Lung microvascular endothelial cell (primary cell): ENCODE results near the gene CFAP43. TPM values are rescaled to one million over a fixed set of nuclear protein-coding genes. Genes with fewer than 3 reads are reported as not detected.
A peak's percentile ranks its signal among the peaks of the same experiment; 100 is the strongest.
"Not testable (repeated sequence)": the region's sequence is repeated elsewhere in the genome, so short reads cannot be mapped to it uniquely, and the experiment has no call there.

Experiments used
- DNase-seq, 2 donors: peaks; one replicate each; pipeline versions ENCODE4 v3.0.0 to v3.0.0-alpha.2; 2010; ENCODE audit warnings: low read depth in 2 of 2
- total RNA-seq: library from RNA; depleted of rRNA; stranded (reverse); fragments of >200 nt; gene quantifications from 2 replicates; pipeline ENCODE4 v1.2.1, GENCODE V29; 2014

Gene CFAP43
- total RNA-seq, 1 donor from 2014 or later: under 0.01 TPM

DNA sequence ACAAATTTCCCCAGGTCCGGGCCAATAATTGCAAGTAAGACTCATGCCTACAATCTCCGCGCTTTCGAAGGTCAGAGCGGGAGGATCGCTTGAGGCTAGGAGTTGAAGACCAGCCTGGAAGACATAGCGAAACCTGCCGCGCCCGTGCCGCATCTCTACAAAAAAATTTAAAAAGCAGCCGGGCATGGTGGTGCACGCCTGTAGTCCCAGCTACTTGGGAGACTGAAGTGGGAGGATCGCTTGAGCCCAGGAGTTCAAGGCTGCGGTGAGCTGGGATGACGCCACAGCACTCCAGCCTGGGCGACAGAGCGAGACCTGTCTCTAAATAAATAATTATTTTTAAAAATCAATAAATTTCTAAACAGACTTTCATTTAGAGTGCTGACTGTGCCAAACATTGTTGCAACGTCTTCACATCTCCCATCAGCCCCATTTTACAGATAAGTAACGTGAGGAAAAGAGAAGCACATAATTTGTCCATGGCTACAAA is 494 bp upstream of the CFAP43 start:
- DNase-seq: no peak

DNA sequence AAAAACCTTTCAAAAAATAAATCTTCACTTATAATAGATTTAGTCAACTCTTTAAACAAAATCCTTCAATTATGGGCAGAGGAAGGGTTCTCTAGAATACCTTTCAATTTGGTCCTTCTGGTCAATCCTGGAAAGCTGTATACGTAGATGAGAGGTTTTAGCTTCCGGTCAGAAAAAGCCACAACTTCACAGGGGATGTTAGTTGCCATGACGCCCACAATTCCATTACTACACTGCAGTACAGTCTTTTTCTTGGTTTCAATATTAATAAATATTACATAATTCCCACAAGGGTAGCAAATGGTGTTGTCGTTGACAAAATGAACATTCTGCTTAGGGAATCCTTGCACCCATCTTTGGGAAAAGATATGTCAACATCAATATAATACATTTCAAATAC is 1.7 kb downstream of the CFAP43 start:
- DNase-seq: peak in 1 of 2 donors; percentile 29

DNA sequence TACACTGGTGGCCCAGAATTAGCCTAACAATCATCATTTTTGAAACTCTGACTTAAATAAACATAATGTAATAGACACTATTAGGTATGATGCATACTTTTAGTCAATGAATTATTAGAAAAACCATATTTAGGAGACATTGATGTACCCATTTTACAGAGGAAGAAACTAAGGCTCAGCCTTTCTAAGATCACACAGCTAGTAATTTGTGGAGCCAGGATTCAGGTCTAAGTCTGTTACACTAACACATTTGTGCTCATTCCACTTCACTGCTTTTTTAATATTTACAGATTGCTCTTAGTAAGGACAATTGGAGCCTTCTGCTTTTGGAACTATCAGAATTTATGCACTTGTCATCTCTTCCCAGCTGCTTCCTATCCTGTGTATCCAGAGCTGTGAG is 8.9 kb downstream of the CFAP43 start:
- DNase-seq: no peak

DNA sequence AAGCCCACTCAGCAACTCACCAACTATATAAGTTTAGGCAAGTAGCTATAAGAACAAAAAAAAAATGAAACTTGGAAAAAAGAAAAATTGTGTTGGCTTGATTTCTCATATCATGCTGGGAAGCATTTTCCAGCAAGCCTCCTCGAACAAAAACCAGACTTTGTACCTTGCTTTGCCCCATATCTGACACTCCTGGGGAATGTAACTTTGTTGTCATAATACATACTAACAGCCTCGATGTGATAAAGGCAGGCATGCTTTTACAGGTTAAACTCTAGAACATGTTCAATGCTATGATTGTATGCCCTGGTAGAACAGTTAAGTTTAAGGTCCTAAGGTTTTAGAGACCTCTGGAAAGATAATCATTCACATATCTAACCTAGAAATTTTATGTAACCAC is 11.6 kb downstream of the CFAP43 start:
- DNase-seq: no peak

DNA sequence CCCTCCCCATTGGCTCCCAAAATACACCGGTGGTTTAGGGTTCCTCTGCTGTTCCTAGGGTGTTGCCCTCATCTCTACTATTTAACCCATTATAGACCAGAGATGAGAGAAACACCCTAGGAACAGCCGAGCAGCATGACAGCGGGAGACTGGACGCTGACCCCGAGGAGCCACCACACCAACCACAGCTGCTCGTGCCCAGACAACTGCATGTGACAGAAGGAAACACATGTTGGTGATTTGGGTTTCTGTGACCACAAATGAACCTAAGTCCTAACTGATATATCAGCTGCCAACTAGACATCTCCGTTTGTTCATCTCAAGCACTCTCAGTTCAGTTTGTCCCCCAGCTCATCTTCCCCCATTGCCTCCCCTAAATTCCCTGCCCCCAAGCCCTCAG is 13.4 kb downstream of the CFAP43 start:
- no peak for DNase-seq

DNA sequence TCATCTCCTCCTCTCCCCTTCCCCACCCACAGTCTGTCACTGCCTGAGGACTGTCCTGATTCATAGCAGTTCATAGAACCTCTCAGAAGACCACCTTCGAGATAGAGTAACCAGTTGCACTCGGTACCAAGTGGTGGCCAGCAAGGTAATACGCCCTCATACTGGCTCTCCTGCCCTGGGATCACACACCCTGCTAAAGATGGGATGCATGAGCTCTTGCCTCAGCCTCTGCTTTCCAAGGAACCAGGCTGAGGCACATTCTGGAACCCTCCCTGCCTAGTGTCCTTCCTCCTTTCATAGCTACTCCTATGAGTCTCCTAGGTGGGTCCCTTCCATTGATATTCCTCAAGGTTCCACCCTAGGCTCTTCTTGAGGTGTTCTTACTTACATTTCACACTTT is 15.5 kb downstream of the CFAP43 start:
- DNase-seq: no peak

DNA sequence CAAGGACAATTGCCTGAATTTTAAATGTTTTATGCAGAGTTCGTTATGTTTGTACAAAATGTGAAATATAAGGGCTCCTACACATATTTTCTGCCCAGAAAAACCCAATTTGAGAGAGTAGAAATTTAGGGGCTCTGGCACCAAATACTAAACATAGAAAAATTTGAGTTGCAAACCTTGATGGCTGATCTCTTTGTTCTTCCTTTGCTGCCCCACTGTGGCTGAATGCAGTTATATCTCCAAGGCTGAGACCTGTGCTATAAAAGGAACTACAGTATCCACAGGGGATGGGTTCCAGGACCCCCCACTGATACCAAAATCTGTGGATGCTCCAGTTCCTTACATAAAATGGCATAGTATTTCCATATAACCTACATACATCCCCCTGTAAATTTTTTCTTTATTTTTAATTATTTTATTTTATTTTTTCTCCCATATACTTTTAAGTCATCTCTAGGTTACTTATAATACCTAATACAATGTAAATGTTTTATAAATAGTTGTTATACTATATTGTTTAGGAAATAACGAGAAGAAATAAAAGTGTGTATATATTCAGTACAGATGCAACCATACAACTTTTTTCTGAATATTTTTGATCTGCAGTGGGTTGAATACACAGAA is 22.5 kb downstream of the CFAP43 start:
- peak; percentile 56 to 71 for DNase-seq

DNA sequence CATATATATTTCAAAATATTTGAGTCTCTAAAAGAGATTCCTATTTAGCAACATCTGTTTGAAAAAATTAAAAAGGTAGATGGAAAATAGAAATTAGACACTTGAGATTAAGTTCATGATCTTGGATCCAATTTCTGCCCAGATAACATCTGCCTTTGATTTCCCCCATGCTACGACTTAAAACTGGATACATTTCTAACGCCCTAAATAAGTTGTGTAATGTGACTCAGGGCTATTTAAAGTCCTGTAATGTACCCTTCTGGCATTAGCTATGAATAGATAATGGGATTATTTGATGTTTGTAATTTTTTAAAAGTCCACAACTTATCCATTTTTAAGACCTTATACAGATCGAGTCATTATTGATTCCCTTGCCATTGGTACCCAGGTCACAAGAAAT is 23.4 kb downstream of the CFAP43 start:
- no peak for DNase-seq

DNA sequence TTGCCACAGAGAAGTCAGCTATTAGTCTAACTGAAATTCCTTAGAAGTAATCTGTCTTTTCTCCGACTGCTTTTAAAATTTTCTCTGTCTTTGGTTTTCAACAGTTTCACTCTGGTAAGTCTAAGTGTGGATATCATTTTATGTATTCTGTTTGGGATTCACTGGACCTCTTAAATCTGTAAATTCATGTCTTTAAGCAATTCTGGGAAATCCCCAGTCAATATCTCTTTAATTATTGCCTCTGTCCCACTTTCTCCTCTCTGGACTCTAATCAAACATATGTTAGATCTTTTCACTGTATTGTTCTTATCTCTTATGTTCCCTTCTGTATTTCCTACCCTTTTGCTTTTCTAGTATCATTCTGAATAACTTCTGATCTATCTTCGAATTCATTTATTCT is 29.9 kb downstream of the CFAP43 start:
- no peak for DNase-seq

DNA sequence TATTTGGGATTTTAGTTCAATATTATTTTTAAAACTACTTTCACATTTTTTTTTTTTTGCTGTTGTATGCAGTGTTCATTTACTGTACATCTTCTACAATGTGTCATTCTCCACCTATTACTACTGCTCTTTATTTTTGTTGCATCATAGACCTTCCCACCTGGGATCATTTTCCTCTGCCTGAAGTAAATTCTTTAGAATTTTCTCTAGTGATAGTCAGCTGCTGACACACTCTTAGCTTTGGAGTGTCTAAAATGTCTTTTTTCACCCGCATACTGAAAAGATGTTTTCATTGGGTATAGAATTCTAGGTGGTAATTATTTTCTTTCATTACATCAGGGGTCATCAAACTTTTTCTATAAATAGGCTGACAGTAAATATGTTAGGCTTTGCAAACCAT is 30.5 kb downstream of the CFAP43 start:
- DNase-seq: no peak

DNA sequence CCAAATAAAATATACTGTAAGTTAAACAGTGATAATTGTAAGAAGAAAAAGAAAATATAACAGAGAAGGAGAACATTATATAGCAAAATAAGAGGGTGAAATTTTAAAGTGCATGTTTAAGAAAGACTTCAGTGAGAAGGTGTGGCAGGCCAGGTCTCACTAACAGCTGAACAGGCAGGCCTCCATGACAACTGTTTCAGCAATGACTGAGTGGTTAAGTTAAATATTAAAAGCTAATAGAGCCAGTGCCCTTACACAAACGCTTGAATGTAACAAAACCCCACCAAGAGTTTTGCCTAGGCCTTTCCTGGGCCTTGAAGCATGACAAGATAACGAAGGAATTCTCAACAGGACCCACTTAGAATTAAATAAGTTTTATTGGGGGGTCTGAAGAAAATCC is 32.6 kb downstream of the CFAP43 start:
- DNase-seq: no peak

DNA sequence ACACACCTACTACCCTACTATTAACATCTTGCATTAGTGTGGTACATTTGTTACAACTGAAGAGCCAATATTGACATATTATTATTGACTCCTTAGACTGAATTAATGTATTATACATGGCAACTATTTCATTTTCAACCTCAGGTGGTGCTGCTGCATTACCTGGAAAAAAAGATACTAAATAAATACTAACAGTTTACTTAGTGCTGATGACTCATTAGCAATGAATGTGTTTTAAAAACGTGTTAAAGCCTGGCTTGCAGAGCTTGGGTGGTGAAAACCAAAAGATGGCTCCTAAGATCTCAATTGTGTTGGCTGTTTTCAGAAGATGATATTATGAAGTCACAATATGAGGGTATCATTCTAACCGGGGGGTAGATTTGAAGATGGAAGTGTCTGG is 34.8 kb downstream of the CFAP43 start:
- no peak for DNase-seq

DNA sequence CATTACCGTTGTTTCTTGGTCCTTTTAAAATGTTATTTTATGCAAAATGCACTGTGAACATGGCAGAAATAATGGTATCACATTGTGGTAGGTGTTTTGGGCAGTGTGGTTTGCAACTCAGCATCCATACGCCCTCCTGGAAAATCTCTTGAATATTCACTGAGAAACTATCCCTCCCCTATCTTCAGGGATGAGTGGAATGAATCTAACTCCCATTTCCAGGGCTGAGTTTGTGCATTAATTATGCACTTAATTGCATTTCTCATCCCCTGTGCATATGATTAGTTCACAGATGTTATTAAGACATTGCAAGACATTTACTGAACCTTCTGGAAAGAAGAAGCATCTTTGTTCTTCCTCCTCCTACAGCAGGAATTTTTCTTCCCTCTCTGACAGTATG is 36.5 kb downstream of the CFAP43 start:
- no peak for DNase-seq

DNA sequence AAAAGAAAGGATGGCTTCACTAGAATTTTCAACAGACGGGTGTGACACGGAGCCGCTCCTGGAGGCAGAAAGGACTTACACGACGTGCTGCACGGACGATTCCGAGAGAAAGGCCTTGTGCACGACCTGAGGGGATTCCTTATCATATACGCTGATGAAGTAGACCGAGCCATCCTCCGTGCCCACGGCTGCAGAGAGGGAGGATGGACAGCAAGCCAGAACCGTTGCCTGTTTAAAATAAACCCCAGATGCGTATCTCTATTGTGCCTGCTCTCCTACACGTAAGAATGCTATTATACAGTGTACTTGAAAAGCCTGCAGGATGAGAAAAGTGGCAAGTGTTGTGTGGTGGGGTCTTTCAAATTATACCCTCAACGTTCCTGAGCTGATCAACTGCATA is 38.4 kb downstream of the CFAP43 start:
- no peak for DNase-seq

DNA sequence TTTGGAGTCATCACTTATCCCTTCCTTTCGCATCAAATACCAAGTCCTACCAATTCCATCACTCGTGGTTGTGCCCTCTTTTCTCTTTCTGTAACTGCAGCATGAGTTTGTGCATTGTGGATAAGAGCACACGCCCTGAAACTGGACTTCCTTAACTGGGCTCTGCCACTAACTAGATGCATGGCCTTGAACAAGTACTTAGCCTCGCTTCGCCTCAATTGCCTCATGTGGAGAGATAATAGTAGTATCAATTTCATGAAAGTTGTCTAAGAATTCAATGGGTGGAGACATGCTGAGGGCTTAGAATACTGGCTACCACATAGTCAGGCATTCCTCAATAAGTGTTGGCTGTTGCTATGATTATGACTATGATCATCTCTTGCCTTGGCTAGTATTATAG is 41.5 kb downstream of the CFAP43 start:
- DNase-seq: no peak

DNA sequence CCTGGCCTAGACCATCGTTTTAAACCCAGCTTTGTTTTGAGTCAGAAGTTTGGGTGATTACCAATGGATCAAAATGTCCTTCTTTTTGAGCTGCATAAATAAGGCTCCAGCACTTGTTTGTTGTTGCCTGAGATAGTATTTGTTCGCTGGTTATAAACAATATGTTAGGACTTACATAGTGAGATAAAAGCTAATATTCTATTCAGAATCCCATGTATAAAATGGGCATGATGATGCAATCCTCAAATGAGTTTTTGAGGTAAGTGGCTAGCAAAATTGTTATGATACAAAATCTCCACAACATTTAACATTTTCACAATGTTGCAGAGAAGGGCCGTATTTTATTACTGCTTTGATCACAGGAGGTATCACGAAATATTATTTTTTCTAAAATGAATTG is 48.5 kb downstream of the CFAP43 start:
- no peak for DNase-seq

DNA sequence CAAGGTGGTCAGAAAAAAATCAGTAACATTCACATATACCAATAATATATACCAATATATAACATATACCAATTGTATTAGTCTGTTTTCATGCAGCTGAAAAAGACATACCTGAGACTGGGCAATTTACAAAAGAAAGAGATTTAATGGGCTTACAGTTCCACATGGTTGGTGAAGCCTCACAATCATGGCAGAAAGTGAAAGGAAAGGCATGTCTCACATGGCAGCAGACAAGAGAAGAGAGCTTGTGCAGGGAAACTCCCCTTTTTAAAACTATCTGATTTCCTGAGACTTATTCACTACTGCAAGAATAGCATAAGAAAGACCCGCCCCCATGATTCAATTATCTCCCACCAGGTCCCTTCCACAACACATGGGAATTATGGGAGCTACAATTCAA is 58.0 kb downstream of the CFAP43 start:
- not testable (repeated sequence) for DNase-seq

DNA sequence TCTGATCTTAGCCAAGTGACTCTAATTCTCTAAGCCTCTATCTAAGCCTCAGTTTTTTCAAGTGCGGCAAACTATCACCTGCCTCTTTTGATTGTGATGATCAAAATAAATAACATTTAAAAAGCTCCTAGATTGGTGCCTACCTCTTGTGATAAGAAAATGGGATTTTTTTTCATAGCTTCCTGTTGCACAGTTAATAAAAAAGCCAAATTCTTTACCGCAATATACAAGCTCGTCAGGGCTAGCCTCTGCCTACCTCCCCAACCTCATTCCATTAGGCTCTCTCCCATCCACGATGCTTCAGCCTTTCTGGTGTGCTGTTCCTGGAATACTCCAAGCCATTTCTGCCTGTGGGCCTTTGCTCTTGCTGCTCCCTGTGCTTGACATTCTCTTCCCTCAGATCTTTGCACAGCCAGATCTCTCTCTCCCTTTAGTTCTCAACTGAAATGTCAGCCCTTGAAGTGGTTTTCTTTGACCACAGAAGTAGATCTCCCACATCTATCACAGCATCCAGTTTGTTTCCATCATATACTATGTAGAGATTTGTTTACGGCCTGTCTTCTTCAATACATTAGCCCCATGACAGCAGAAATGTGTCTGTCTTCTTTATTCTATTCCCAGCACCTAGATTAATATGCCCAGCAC is 61.4 kb downstream of the CFAP43 start:
- DNase-seq: no peak

DNA sequence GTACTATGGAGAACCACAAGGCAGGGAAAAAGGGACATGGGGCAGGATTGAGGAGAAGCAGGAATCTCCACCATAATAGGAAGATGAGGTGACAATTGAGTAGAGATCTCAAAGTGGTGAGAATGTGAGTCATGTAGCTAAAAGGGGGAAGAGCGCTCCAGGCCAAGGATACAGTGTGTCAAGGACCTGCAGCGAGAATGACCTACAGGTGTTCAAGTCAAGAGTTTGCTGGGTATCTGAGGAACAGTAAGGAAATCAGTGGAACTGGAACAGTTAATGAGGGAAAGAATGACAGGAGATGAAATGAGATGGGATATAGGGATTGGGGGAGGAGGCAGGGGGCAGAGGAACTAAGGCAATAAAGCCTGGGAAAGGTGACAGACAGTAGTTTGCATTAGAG is 76.6 kb downstream of the CFAP43 start:
- no peak for DNase-seq

DNA sequence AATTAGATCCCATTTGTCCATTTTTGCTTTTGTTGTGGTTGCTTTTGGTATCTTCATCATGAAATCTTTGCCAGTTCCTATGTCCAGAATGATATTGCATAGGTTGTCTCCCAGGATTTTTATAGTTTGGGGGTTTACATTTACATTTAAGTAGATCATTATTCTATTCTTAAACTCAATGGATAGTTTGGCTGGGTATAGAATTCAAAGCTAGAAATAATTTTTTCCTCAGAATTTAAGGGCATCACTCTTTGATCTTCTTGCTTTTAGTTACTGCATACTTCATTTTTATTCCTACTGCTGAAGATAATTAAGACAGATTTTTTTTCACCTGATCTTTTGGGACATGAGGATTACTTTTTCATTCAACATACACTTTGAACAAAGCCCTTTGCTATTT is 80.4 kb downstream of the CFAP43 start:
- no peak for DNase-seq

DNA sequence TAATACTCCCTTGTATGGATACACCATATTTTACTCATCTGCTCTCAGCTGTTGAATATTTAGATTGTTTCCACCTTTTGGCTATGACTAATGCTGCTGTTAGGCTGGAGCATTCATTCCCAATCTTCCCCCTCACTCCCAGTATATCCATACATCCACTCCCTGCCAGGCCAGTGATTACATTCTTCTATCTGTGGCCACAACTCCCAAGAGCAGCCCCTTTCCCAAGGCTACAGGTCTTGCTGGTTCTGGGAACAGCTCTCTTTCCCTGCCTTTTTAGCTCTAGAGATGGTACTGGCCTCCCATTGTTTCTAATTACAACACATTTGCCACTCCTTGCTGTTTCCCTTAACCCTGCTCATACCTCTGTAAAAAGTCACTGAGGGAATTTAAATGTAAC is 82.0 kb downstream of the CFAP43 start:
- DNase-seq: no peak

DNA sequence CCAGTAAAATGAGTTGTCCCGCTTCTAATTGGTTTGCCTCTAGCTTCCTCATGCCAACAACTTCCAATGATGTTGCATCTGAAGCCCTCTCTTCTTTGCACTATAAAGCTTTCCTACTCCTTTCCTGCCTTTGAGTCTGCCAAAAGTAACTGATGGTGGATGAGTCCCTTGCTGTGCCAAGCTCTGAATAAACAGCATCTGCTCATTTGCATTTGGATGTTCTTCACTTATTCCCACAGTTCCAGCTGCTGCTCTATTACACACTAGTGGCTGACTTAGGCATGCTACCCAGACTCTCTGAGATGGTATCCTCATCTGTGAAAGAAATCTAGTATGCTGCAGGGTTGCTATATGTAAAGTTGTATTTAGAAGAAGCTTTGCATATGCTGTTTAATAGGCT is 85.3 kb downstream of the CFAP43 start:
- DNase-seq: no peak

DNA sequence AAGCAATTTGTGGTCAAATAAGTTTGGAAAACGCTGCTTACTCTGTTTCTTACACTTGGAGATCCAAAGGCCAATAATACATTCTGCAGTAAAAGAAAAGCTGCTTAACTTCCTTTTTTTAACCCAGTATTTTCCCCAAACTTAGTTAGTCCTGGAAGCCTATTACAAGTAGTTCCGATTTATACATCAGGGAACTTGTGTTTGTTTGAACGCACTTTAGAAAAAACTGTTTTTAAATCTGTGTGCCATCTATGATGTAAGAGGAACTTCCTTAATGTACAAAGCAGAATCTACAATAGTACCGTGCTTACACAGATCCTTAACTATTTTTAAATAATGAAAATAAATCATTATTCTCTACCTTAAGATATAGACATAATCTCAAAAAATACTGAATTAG is 87.2 kb downstream of the CFAP43 start:
- no peak for DNase-seq

DNA sequence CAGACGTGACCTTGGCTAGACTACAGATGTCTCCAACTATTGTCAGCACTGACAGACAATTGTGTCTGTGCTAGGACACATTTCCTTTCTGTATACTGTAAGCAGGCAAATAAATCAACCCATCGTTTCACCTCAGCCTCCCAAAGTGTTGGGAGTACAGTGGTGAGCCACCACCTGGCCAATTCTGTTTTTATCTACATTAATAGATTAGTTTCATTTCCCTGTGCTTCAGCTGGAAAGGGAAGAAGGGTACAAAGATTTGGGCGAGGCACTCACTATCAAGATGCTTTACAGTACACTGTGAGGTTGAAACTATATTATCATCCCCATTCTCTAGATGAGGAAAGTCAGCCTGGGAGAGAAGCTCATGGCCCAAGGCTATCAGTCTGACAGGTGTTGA is 88.3 kb downstream of the CFAP43 start:
- DNase-seq: no peak
